MM.1S (cell line): ENCODE data around the gene GRM3.

Source experiments
- CTCF ChIP-seq: fragments of 300-600 bp; sonication (generic); IDR thresholded peaks from 2 replicates; pipeline ENCODE4 v1.5.1; 2016; ENCODE audit warnings: antibody characterized with exemption, low read length, mixed read lengths
- EZH2 ChIP-seq: fragments of 300-600 bp; sonication (generic); optimal IDR thresholded peaks from 2 replicates; pipeline ENCODE3; 2017; ENCODE audit warnings: low read depth, mild to moderate bottlenecking, antibody characterized with exemption, low read length, mixed read lengths
- EZH2phosphoT487 ChIP-seq: fragments of 300-600 bp; sonication (generic); IDR thresholded peaks from 2 replicates; pipeline ENCODE4 v1.6.1; 2018; ENCODE audit warnings: antibody characterized with exemption, low read length

- TF ChIP-seq EZH2 (no peak), CTCF (no peak), EZH2phosphoT487 (no peak)
Observed at GRCh38 chr7:86708031-86708680, 64.4 kb downstream of the GRM3 start.
